Central memory CD8-positive, alpha-beta T cell (primary cell): Measurements from ENCODE around the gene MAMSTR.

Experiments
- ATAC-seq: fragments of 150-1000 bp; cut with Tn5 transposase; replicated peaks from 2 replicates; pipeline ENCODE4 v1.10.0; 2022; ENCODE audit warnings: mild to moderate bottlenecking, moderate FRiP score, moderate number of reproducible peaks; ENCODE audit not compliant: poor library complexity, severe bottlenecking; ENCODE audit errors: extremely low read depth
- DNase-seq, 2 donors: peaks; one replicate each; pipeline ENCODE4 v3.0.0; 2021; ENCODE audit warnings: low spot score in 2 of 2
- H3K27ac Mint-ChIP-seq: one replicate; pipeline ENCODE4 v1.8.0; 2022; ENCODE audit warnings: low read depth, mild to moderate bottlenecking, moderate library complexity, mixed read lengths
- H3K27me3 Mint-ChIP-seq: one replicate; pipeline ENCODE4 v1.8.0; 2022; ENCODE audit warnings: mixed read lengths
- H3K36me3 Mint-ChIP-seq: one replicate; pipeline ENCODE4 v1.8.0; 2022; ENCODE audit warnings: mild to moderate bottlenecking, moderate library complexity, mixed read lengths; ENCODE audit not compliant: insufficient read depth
- H3K4me1 Mint-ChIP-seq: one replicate; pipeline ENCODE4 v1.8.0; 2022; ENCODE audit warnings: mixed read lengths
- H3K4me3 Mint-ChIP-seq: one replicate; pipeline ENCODE4 v1.8.0; 2022; ENCODE audit warnings: mild to moderate bottlenecking, moderate library complexity, mixed read lengths
- H3K9me3 Mint-ChIP-seq: one replicate; pipeline ENCODE4 v1.8.0; 2022; ENCODE audit warnings: mixed read lengths

Gene MAMSTR

DNA sequence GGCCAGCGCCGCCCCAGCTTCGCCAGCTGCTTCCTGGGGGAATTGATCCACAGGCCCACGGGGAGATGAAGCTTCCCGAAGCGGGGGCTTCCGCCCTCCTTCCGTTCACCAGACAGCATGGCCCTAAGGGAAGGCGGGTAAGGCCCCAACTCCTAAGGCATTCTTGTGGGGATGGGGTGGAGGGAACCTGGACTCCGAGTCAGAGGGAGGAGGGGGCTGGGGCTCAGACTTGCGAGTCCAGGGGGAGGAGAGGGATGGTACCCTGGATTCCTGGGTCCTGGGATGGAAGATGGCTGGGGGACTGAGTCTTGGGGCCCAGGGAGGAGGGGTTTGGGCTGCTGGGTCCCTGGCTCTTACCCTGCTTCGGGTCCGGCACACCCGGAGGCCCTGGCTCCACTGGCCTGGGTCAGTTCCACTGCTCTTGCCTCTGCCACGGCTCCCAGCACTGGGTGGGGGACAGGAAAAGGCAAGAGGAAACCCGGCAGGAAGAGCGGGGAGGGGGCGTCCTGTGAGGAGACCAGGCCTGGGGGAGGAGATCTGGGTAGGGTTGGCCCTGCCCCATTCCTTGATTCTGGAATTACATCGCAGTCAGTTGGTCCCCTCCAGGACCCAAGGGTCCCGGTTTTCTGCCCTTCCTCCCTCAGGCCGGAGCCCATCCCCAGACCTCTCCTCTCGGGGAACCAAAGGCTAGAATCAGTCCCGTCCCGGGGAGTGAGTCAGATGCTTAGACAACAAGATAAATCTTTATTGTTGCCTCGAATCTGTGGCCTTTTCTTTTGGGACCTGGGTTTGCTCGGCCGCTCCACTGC lies 20.8 kb upstream of the MAMSTR start, which contains the start of gene RASIP1:
TSS of gene RASIP1 (minus strand) at position 447 of the 809 bp plus-strand sequence. CDS start at position 119, 328 bp downstream.
- H3K4me3 Mint-ChIP-seq: peak within 1 kb of the TSS; percentile 31
- DNase-seq: no peak
- no peak for ATAC-seq
- H3K27ac Mint-ChIP-seq: no peak within 1 kb of the TSS
- no peaks in the 10 kb centered on the region for H3K9me3 Mint-ChIP-seq
- peaks cover 3% of the 10 kb centered on the region for H3K36me3 Mint-ChIP-seq
- no peaks in the 10 kb centered on the region for H3K27me3 Mint-ChIP-seq
- H3K4me1 Mint-ChIP-seq: peaks cover 16% of the 10 kb centered on the region

DNA sequence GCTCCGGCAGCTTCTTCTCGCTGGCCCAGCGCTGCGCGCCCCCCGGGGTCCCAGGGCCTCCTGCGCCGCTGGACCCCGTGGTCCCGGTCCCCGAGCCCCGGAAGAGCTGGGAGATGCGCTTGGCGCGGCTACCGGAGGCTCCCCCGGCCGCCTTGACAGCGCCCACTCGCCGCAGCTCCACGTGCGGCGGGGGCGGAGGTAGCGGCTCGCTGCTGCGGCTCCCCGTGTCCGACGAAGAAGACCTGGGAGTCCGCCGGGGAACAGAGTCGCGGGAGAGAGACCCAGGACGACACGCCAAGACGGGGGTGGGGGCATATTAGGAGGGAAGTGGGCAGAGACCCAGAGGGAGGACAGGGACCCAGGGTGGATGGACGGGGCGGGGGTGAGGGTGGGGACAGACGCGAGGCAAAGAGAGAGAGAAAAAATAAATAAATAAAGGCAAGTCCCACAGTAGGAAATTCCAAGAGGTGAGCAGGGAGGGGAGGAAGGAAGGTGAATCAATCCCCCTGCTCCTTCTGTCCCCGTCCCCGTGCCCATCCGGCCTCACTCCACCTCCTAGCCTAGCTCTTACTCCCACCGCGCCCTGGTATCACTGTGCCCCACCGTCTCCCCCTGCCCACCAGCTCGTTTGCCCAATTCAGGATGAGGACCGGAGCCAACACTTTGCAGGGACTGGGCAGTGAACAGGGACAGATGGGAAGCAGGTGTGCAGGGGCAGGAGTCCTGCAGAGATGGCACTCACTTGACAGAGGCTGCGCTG lies 20.1 kb upstream of the MAMSTR start:
- peaks cover 16% of the 10 kb centered on the region for H3K4me1 Mint-ChIP-seq
- DNase-seq: no peak
- H3K4me3 Mint-ChIP-seq: peak overlapping the region; percentile 31
- peak; percentile 12 for ATAC-seq
- H3K36me3 Mint-ChIP-seq: peaks cover 3% of the 10 kb centered on the region
- no peaks in the 10 kb centered on the region for H3K27me3 Mint-ChIP-seq
- no peak overlapping the region for H3K27ac Mint-ChIP-seq
- no peaks in the 10 kb centered on the region for H3K9me3 Mint-ChIP-seq

DNA sequence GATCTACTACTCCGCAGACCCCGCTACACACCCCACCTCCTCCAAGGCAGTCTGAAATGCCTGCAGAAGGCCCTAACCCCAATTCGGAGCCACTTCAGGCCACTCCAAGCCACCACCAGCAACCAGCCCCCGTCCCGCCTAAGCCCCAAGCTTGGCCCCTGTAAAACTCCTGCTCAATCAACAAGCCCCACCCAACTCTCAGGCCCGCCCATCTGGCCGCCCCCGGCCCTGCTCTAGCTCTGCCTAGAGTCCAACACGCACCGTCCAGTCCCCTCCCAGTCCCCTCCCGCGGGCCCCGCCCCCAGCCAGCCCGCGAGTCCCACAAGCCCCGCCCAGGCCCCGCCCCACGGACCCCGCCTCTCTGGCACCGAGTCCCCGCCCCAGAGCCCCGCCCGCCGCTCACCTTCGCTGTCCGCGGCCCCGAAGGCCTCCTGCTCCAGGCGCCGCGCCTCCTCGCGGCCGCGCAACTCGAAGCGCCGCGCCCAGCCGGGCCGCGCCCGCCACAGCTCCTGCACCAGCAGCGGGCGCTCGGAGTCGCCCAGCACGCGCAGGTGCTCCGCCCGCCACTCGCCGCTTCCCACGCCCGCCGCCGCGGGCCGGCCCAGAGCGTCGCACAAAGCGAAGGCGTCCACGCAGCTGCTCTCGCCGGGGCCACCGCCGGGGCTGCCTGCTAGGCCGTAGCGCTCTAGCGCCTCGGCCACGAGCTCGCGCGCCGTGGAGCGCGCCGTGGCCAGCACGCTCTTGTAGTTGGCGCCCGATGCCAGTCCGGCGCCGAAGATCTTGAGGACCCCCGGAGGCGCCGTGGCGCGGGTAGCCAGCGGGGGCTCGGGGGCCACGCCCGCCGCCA lies 19.3 kb upstream of the MAMSTR start:
- peak; percentile 91 for ATAC-seq
- Mint-ChIP-seq H3K36me3 (peaks cover 3% of the 10 kb centered on the region), H3K4me3 (peak overlapping the region; percentile 53), H3K27me3 (no peaks in the 10 kb centered on the region), H3K4me1 (peaks cover 16% of the 10 kb centered on the region), H3K9me3 (no peaks in the 10 kb centered on the region), H3K27ac (no peak overlapping the region)
- peak; percentile 61 to 65 for DNase-seq

DNA sequence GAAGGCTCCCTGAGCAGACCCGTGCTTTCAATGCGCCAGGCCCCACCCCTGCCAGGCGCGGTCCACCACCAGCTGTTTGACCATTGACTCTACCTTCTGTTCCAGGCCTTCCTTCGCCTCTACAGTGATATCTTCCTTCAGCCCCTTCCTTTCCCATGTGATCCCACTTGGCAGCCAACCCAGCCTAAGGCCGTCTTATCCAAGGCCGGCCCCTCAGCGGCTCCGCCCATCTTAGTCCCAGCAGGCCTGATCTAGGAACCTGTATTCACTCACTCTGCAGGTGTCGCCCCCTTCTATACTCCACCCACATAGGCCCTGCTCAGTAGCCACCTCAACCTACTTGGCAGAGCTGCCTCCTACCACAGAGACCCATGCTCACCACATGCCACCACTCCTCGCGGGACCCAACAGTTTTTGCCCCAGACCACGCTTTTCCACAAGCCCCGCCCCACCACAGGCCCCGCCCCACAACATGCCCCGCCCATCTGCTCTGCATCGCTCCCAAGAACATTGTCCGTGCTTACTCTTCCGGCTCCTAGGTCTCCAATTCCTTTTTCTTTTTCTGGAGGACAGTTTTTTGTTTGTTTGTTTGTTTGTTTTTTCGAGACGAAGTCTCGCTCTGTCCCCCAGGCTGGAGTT lies 18.0 kb upstream of the MAMSTR start:
- H3K27ac Mint-ChIP-seq: no peak overlapping the region
- peaks cover 3% of the 10 kb centered on the region for H3K36me3 Mint-ChIP-seq
- H3K4me3 Mint-ChIP-seq: peak overlapping the region; percentile 9
- no peaks in the 10 kb centered on the region for H3K9me3 Mint-ChIP-seq
- no peak for ATAC-seq
- peaks cover 16% of the 10 kb centered on the region for H3K4me1 Mint-ChIP-seq
- H3K27me3 Mint-ChIP-seq: peaks cover 9% of the 10 kb centered on the region
- no peak for DNase-seq

DNA sequence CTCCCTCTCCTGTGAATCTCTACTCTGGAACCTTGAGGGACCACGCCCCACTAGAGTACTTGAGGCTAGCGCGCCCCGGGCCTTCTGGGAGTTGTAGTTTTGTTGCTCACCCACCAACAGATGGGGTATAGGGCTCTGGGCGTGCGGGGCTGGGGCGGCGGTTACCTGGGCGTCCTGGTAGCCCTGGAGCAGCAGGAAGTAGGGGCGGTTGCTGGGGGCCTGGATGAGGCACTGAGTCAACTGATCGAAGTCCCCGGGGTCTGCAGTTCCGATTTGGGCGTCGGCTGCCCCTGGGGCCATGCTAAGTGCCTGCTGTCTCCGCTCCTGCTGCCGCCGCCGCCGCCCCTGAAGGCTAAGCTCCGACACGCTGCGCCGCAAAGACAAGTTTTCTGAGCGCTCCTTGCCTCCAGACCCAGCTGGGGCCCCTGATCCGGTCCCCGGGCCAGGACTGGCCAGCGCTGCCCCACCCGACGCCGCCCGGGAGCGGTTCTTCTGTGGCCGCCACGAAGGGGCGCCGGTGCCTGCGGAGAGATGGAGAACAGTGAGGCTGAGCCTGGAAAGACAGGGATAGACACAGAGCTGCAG lies 15.6 kb upstream of the MAMSTR start:
- no peak overlapping the region for H3K4me3 Mint-ChIP-seq
- no peak for DNase-seq
- no peak overlapping the region for H3K27ac Mint-ChIP-seq
- H3K27me3 Mint-ChIP-seq: peaks cover 13% of the 10 kb centered on the region
- H3K4me1 Mint-ChIP-seq: peaks cover 5% of the 10 kb centered on the region
- peaks cover 3% of the 10 kb centered on the region for H3K36me3 Mint-ChIP-seq
- H3K9me3 Mint-ChIP-seq: no peaks in the 10 kb centered on the region
- ATAC-seq: no peak

DNA sequence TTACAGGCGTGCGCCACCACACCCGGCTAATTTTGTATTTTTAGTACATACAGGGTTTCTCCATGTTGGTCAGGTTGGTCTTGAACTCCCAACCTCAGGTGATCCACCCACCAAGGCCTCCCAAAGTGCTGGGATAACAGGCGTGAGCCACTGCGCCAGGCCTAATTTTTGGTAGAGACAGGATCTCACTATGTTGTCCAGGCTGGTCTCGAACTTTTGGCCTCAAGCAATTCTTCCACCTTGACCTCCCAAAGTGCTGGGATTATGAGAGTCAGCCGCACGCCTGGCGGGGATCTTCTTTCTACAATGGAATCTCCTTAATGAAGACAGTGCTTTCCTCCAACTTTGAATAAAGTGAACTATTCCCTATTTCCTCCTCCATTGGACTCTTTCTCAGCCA lies 15.1 kb upstream of the MAMSTR start:
- peaks cover 13% of the 10 kb centered on the region for H3K27me3 Mint-ChIP-seq
- H3K36me3 Mint-ChIP-seq: peaks cover under 1% of the 10 kb centered on the region
- ATAC-seq (no peak), DNase-seq (no peak)
- no peaks in the 10 kb centered on the region for H3K9me3 Mint-ChIP-seq
- H3K4me3 Mint-ChIP-seq: no peak overlapping the region
- peaks cover under 1% of the 10 kb centered on the region for H3K4me1 Mint-ChIP-seq
- no peak overlapping the region for H3K27ac Mint-ChIP-seq

DNA sequence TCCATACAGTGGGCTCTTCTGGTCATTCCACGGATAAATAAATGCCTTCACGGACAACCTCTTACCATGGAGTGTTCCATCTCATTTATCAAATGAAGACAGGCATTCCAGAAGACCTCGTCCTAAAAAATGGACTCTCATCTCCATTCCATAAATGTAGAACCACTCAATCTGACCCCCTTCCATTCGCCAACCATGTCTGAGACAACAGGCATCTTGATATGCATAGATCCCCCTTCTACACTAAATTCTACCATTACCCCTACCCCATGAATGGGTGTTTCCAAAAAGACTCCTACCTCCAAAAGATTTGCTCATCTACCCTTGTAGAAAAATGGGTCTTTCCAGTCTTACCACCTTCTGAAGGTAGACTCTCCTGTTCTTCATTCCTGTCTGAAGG lies 11.9 kb upstream of the MAMSTR start:
- Mint-ChIP-seq H3K4me3 (no peak overlapping the region), H3K27me3 (peaks cover 13% of the 10 kb centered on the region), H3K36me3 (no peaks in the 10 kb centered on the region), H3K9me3 (peaks cover 4% of the 10 kb centered on the region), H3K4me1 (peaks cover 5% of the 10 kb centered on the region), H3K27ac (no peak overlapping the region)
- no peak for ATAC-seq
- no peak for DNase-seq

DNA sequence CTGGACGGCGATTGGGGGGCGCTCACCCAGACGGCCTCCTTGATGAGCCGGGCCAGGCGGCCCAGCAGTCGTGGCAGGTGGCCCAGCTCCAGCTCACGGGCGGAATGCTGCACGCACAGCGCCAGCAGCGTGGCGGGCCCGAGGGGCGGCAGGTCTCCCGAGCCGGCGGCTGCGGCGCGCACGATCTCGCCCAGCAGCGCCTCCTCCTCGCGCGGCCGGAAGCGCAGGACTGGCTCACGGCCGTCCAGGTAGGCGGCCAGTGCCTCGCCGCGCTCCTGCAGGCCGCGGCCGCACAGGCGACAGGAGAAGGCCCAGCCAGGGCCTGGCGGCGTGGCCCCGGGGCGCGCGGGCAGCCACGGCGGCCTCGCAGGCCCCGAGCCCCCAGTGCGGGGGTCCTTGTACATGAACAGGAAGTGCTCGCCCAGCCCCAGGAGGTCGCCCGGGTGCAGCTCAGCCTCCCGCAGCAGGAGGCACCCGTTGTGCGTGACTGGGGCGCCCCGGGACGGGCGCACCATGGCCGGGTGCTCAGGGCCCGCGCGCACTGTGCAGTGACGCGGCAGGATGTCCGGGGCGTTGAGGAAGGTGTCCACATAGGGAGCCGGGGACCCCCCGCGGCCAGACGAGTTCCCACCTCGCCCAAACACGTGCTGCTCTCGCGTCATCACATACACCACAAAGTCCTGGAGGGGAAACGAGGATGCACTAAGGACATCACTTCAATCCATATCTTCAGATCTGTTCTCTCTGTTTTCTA lies 9.6 kb upstream of the MAMSTR start:
- Mint-ChIP-seq H3K27ac (no peak overlapping the region), H3K36me3 (no peaks in the 10 kb centered on the region), H3K27me3 (peaks cover 13% of the 10 kb centered on the region), H3K4me3 (no peak overlapping the region), H3K4me1 (peaks cover 21% of the 10 kb centered on the region), H3K9me3 (peaks cover 17% of the 10 kb centered on the region)
- ATAC-seq: no peak
- DNase-seq: no peak

DNA sequence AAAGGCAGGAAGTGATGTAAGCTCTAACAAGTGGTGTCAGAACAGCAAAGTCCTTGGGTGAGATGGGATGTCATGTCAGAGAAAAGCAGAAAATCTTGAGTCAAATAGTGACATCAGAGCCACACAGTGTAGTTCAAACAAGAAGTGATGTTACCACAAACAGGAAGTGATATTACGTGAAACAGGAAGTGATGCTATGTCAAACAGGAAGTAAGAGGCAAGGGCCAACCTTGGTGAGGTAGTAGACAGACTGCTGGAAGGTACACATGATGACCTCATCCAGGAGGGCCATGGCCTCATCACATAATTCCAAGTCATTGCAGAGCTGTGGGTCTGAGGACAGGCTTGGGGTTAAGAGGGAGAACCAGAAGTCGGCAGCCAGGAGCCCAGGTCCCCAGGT lies 7.0 kb upstream of the MAMSTR start:
- Mint-ChIP-seq H3K27ac (peak overlapping the region; percentile 2), H3K4me3 (no peak overlapping the region)
- peak; percentile 83 for ATAC-seq

DNA sequence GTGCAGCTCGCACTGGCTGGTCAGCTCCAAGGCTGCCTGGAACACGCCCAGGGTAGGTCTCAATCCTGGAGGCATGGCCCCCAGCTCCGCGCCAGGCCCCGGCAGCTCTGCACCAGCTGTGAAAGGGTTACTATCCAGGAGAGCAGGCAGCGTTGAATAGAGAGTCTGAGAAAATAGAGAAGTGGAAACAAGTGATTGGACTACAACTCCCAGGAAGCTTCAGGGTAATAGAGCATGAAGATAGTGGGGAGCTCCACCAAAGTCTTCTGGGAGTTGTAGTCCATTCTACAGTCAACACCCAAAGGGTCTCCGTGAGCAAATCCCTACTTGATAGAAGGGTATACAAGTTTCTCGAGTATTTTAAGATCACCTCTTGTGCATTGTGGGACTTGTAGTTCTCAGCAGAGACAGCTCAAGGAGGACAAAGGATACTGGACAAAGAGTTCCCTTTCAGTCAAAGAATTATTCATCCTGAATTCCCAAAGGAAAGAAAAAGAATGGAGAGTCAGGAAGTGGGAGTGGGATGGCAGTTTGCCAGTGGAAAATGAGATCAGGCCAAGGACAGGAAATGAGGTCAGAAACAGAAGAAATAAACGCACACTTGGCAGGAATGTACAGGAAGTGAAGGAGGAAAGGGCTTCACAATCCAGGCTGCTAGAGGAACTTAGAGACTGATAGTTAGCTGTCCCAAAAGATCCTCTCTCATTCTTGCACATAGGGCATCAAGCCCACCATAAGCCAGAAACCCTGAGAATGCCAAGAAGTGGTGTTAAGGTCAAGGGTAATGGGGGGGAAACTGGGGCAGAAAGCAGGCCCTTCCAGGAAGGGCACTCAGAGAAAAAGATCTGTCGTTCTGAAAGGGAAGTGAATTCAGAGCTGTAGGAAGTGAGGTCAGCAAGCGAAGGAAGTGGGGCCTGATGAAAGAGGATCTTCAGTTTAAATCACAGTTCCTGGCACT lies 5.5 kb upstream of the MAMSTR start:
- peak overlapping the region; percentile 63 for H3K4me3 Mint-ChIP-seq
- H3K36me3 Mint-ChIP-seq: peaks cover 2% of the 10 kb centered on the region
- DNase-seq (no peak), ATAC-seq (peak; percentile 37)
- no peaks in the 10 kb centered on the region for H3K27me3 Mint-ChIP-seq
- H3K9me3 Mint-ChIP-seq: peaks cover 17% of the 10 kb centered on the region
- H3K27ac Mint-ChIP-seq: peak overlapping the region; percentile 88
- H3K4me1 Mint-ChIP-seq: peaks cover 32% of the 10 kb centered on the region

More for the DNA sequence above, 7.0 kb upstream of the MAMSTR start:
- Mint-ChIP-seq H3K9me3 (peaks cover 17% of the 10 kb centered on the region), H3K4me1 (peaks cover 21% of the 10 kb centered on the region), H3K27me3 (no peaks in the 10 kb centered on the region), H3K36me3 (no peaks in the 10 kb centered on the region)
- DNase-seq: no peak
